HCT116 (cell line): ENCODE measurements around the gene GRK1.

Experiments used
- CTCF ChIP-seq, 3 experiments: fragments of 200-600 bp in 1 of 3; sonication (generic) in 1 of 3; IDR thresholded peaks in 2 of 3; conservative IDR thresholded peaks in 1 of 3; 2 replicates each; pipeline ENCODE4 v1.5.1; 2012 to 2017; ENCODE audit warnings: low read depth in 2 of 3, low read length in 2 of 3, antibody characterized with exemption in 1 of 3, borderline replicate concordance in 1 of 3, control low read depth in 1 of 3, mild to moderate bottlenecking in 1 of 3, mixed read lengths in 1 of 3, mixed run types in 1 of 3, moderate library complexity in 1 of 3; ENCODE audit not compliant: insufficient read depth in 1 of 3
- JUND ChIP-seq: IDR thresholded peaks from 2 replicates; pipeline ENCODE4 v1.6.1; 2012
- POLR2A ChIP-seq: IDR thresholded peaks from 2 replicates; pipeline ENCODE4 v1.7.0; 2011; ENCODE audit warnings: borderline replicate concordance; ENCODE audit not compliant: insufficient read depth, insufficient read length; ENCODE audit errors: extremely low read depth
- REST ChIP-seq: IDR thresholded peaks from 2 replicates; pipeline ENCODE4 v1.6.1; 2012; ENCODE audit warnings: low read depth
- TCF7L2 ChIP-seq: IDR thresholded peaks from 2 replicates; pipeline ENCODE4 v1.7.0; 2011; ENCODE audit warnings: borderline replicate concordance, inconsistent platforms; ENCODE audit not compliant: insufficient read depth, insufficient read length; ENCODE audit errors: extremely low read depth
- YY1 ChIP-seq: IDR thresholded peaks from 2 replicates; pipeline ENCODE4 v1.6.1; 2011; ENCODE audit warnings: low read length, low read depth, moderate library complexity, mild to moderate bottlenecking; ENCODE audit not compliant: insufficient replicate concordance; ENCODE audit errors: extremely low read depth

- TF ChIP-seq JUND: no peak
- TF ChIP-seq POLR2A: no peak
- TF ChIP-seq CTCF (IDR thresholded peaks at IDR 0.05 in 2 of 3, conservative IDR thresholded peaks at IDR 0.05 in 1 of 3; ENCODE audit: borderline replicate concordance in 1 of 3, insufficient read depth in 1 of 3, low read depth in 2 of 3, low read length in 2 of 3): no peak
- no peak for TF ChIP-seq TCF7L2
- no peak for TF ChIP-seq REST
- no peak for TF ChIP-seq YY1
Measured at GRCh38 chr13:113632706-113633484, 34.1 kb upstream of the GRK1 start.
